ENCODE measurements around the gene NPAS2. TPM values are rescaled to one million over a fixed set of nuclear protein-coding genes. Genes with fewer than 3 reads are reported as not detected.

The NPAS2 gene
- total RNA-seq, 3 donors from 2014 or later (not counting 1 experiment from before 2014, with no cell fraction given), result not detected

GRCh38 chr2:100817388-100817985 is 2.5 kb upstream of the NPAS2 start:
- H3K4me1 Mint-ChIP-seq, result peaks cover 0 to 6% of the 10 kb centered on the region in 2 donors
- H3K27ac Mint-ChIP-seq, result no peak overlapping the region
- H3K4me3 Mint-ChIP-seq, result no peak overlapping the region
- Histone ChIP-seq H3K4me3 (ENCODE audit: low read length) (no peak overlapping the region), H3K27ac (ENCODE audit: low read length) (no peak overlapping the region), H3K9me3 (ENCODE audit: control insufficient read depth, insufficient read depth, low read length) (no peaks in the 10 kb centered on the region), H3K4me1 (ENCODE audit: control insufficient read depth, insufficient read depth, low read length) (peaks cover 2% of the 10 kb centered on the region), H3K27me3 (ENCODE audit: control insufficient read depth, insufficient read depth, low read length) (peaks cover 7% of the 10 kb centered on the region), H3K36me3 (ENCODE audit: control insufficient read depth, insufficient read depth, low read length) (no peaks in the 10 kb centered on the region)
- 95% methylated on average over 7 of the region's 7 CpGs for WGBS (ENCODE audit: insufficient coverage)
- no peaks in the 10 kb centered on the region for H3K36me3 Mint-ChIP-seq
- intact Hi-C loops (cut with micrococcal nuclease), result no loop called here
- no peak for TF ChIP-seq CTCF (IDR thresholded peaks at IDR 0.05)
- no peak for ATAC-seq
- no peaks in the 10 kb centered on the region for H3K9me3 Mint-ChIP-seq
- DNase-seq, result no peak
- peaks cover 41 to 68% of the 10 kb centered on the region in 2 donors for H3K27me3 Mint-ChIP-seq (ENCODE audit: low read depth in 2 of 2)

- H3K36me3 Mint-ChIP-seq, result no peaks in the 10 kb centered on the region
- no peak overlapping the region for H3K27ac Mint-ChIP-seq
- DNase-seq (peak in 1 of 2 donors; percentile 28), ATAC-seq (no peak)
- H3K4me3 Mint-ChIP-seq, result no peak overlapping the region
- no peaks in the 10 kb centered on the region for H3K9me3 ChIP-seq (ENCODE audit: control insufficient read depth, insufficient read depth, low read length)
- H3K27me3 Mint-ChIP-seq (ENCODE audit: low read depth in 2 of 2), result peaks cover 47 to 72% of the 10 kb centered on the region in 2 donors
- intact Hi-C loops (cut with micrococcal nuclease), result no loop called here
- H3K4me1 Mint-ChIP-seq, result peaks cover 0 to 6% of the 10 kb centered on the region in 2 donors
- no peak overlapping the region for H3K27ac ChIP-seq (ENCODE audit: low read length)
- 44% methylated on average over 16 of the region's 16 CpGs for WGBS (ENCODE audit: insufficient coverage)
- no peak overlapping the region for H3K4me3 ChIP-seq (ENCODE audit: low read length)
- no peaks in the 10 kb centered on the region for H3K36me3 ChIP-seq (ENCODE audit: control insufficient read depth, insufficient read depth, low read length)
- H3K4me1 ChIP-seq (ENCODE audit: control insufficient read depth, insufficient read depth, low read length), result peaks cover 2% of the 10 kb centered on the region
- H3K27me3 ChIP-seq (ENCODE audit: control insufficient read depth, insufficient read depth, low read length), result peaks cover 7% of the 10 kb centered on the region
- TF ChIP-seq CTCF (IDR thresholded peaks at IDR 0.05), result no peak
- H3K9me3 Mint-ChIP-seq, result no peaks in the 10 kb centered on the region
These were observed 1.8 kb upstream of the NPAS2 start for GRCh38 chr2:100818003-100818605.

- peaks cover 0 to 6% of the 10 kb centered on the region in 2 donors for H3K4me1 Mint-ChIP-seq
- H3K4me3 Mint-ChIP-seq, result no peak overlapping the region
- Histone ChIP-seq H3K4me1 (ENCODE audit: control insufficient read depth, insufficient read depth, low read length) (peaks cover 2% of the 10 kb centered on the region), H3K27me3 (ENCODE audit: control insufficient read depth, insufficient read depth, low read length) (peaks cover 7% of the 10 kb centered on the region), H3K4me3 (ENCODE audit: low read length) (no peak overlapping the region), H3K27ac (ENCODE audit: low read length) (no peak overlapping the region), H3K36me3 (ENCODE audit: control insufficient read depth, insufficient read depth, low read length) (no peaks in the 10 kb centered on the region), H3K9me3 (ENCODE audit: control insufficient read depth, insufficient read depth, low read length) (no peaks in the 10 kb centered on the region)
- H3K9me3 Mint-ChIP-seq, result no peaks in the 10 kb centered on the region
- peaks cover 54 to 79% of the 10 kb centered on the region in 2 donors for H3K27me3 Mint-ChIP-seq (ENCODE audit: low read depth in 2 of 2)
- DNase-seq (peak in 1 of 2 donors; percentile 25), ATAC-seq (no peak)
- WGBS (ENCODE audit: insufficient coverage), result 4% methylated on average over 51 of the region's 51 CpGs
- TF ChIP-seq CTCF (IDR thresholded peaks at IDR 0.05), result no peak
- no peaks in the 10 kb centered on the region for H3K36me3 Mint-ChIP-seq
- intact Hi-C loops (cut with micrococcal nuclease), result no loop called here
- H3K27ac Mint-ChIP-seq, result no peak overlapping the region
These were observed 1.2 kb upstream of the NPAS2 start for GRCh38 chr2:100818606-100819369.

Measured in natural killer cell (primary cell).